H1 (cell line): ENCODE measurements around the gene TGFBR2. TPM values are rescaled to one million over a fixed set of nuclear protein-coding genes. Genes with fewer than 3 reads are reported as not detected.

Experiments used
- CTCF ChIA-PET: fragments of 300-600 bp; sonication (Branson Sonifier 250); formaldehyde crosslinking; loops from one replicate; lab custom pipeline; 2021; ENCODE audit not compliant: partially characterized antibody; lab: Charles Lee
- POLR2A ChIA-PET: fragments of 300-600 bp; sonication (Branson Sonifier 250); formaldehyde crosslinking; loops from one replicate; lab custom pipeline; 2021; ENCODE audit warnings: inconsistent platforms; ENCODE audit not compliant: partially characterized antibody; lab: Charles Lee
- DNase-seq, 2 experiments: peaks; one replicate each; pipeline versions ENCODE4 v3.0.0 to v3.0.0-alpha.2; 2010 to 2022; ENCODE audit warnings: low spot score in 2 of 2, low read depth in 1 of 2, mixed read lengths in 1 of 2
- FAIRE-seq: peaks from 2 replicates; lab custom pipeline; 2011; peaks lifted over from hg19 to GRCh38; lab: Jason Lieb, UNC
- H2AFZ ChIP-seq: 2 replicates; pipeline ENCODE4 v1.8.1; 2012; ENCODE audit warnings: low read length, inconsistent platforms
- H2AK5ac ChIP-seq: 2 replicates; pipeline ENCODE4 v1.6.1; 2013; ENCODE audit warnings: low read depth, low read length
- H2BK120ac ChIP-seq: replicated peaks from 2 replicates; pipeline ENCODE3; 2013; ENCODE audit warnings: low read depth, low read length, inconsistent platforms
- H2BK12ac ChIP-seq: 2 replicates; pipeline ENCODE4 v1.6.1; 2013; ENCODE audit warnings: low read depth, low read length
- H2BK15ac ChIP-seq: 2 replicates; pipeline ENCODE4 v1.6.1; 2013; ENCODE audit warnings: low read length
- H2BK20ac ChIP-seq: 2 replicates; pipeline ENCODE4 v1.6.1; 2013; ENCODE audit warnings: low read length
- H2BK5ac ChIP-seq: 2 replicates; pipeline ENCODE4 v1.6.1; 2013; ENCODE audit warnings: low read depth, low read length
- H3K14ac ChIP-seq: 2 replicates; pipeline ENCODE4 v1.6.1; 2013; ENCODE audit warnings: inconsistent platforms; ENCODE audit not compliant: insufficient read length
- H3K18ac ChIP-seq: 2 replicates; pipeline ENCODE4 v1.6.1; 2013; ENCODE audit warnings: low read length; ENCODE audit errors: extremely low read depth
- H3K23ac ChIP-seq: 2 replicates; pipeline ENCODE4 v1.6.1; 2013; ENCODE audit warnings: inconsistent platforms; ENCODE audit not compliant: insufficient read length
- H3K23me2 ChIP-seq: 2 replicates; pipeline ENCODE4 v1.6.1; 2013; ENCODE audit warnings: low read depth, low read length
- H3K27ac ChIP-seq: 2 replicates; pipeline ENCODE4 v1.6.1; 2011; ENCODE audit warnings: low read depth, low read length, inconsistent platforms
- H3K27me3 ChIP-seq, 4 experiments: replicated peaks in 1 of 4; 1 replicate in 1 of 4; 2 replicates in 3 of 4; pipeline versions ENCODE4 v1.6.1 to v1.8.1; 2011 to 2013; ENCODE audit warnings: low read length in 3 of 4, mild to moderate bottlenecking in 3 of 4, inconsistent platforms in 2 of 4, mixed read lengths in 2 of 4, moderate library complexity in 1 of 4; ENCODE audit not compliant: control insufficient read depth in 3 of 4, insufficient read depth in 3 of 4; ENCODE audit errors: extremely low read depth in 1 of 4
- H3K36me3 ChIP-seq, 4 experiments: 2 replicates each; pipeline versions ENCODE4 v1.6.1 to v1.8.1; 2011 to 2013; ENCODE audit warnings: mild to moderate bottlenecking in 4 of 4, low read length in 3 of 4, moderate library complexity in 2 of 4, control low read depth in 1 of 4, inconsistent platforms in 1 of 4; ENCODE audit not compliant: insufficient read depth in 4 of 4, control insufficient read depth in 2 of 4
- H3K4ac ChIP-seq: replicated peaks from 2 replicates; pipeline ENCODE3; 2013; ENCODE audit warnings: low read length, low read depth, mixed read lengths, inconsistent platforms; ENCODE audit not compliant: insufficient read length
- H3K4me1 ChIP-seq, 4 experiments: replicated peaks in 1 of 4; 1 replicate in 1 of 4; 2 replicates in 3 of 4; pipeline versions ENCODE4 v1.6.1 to v1.8.1; 2011 to 2013; ENCODE audit warnings: low read length in 3 of 4, inconsistent platforms in 2 of 4, mixed read lengths in 1 of 4; ENCODE audit not compliant: insufficient read depth in 4 of 4, control insufficient read depth in 3 of 4
- H3K4me2 ChIP-seq, 2 experiments: 2 replicates each; pipeline versions ENCODE4 v1.6.1 to v1.8.1; 2011 to 2013; ENCODE audit warnings: low read depth in 2 of 2, low read length in 2 of 2, control low read depth in 1 of 2, inconsistent platforms in 1 of 2, mild to moderate bottlenecking in 1 of 2; ENCODE audit not compliant: insufficient read depth in 1 of 2
- H3K4me3 ChIP-seq, 4 experiments: fragments of 200-600, 300-600 bp in 1 of 4; sonication (generic), shearing (Covaris generic), sonication (Bioruptor Twin) in 1 of 4; 2 replicates each; pipeline versions ENCODE4 v1.5.1 to v1.8.1; 2011 to 2016; ENCODE audit warnings: low read length in 4 of 4, low read depth in 3 of 4, control low read depth in 2 of 4, inconsistent platforms in 2 of 4, mild to moderate bottlenecking in 2 of 4, mixed read lengths in 1 of 4, moderate library complexity in 1 of 4; ENCODE audit not compliant: insufficient read depth in 2 of 4; ENCODE audit errors: extremely low read depth in 1 of 4
- H3K56ac ChIP-seq: replicated peaks from 2 replicates; pipeline ENCODE3; 2013; ENCODE audit warnings: low read depth, mild to moderate bottlenecking, mixed read lengths, low read length, inconsistent platforms; ENCODE audit not compliant: insufficient read length
- H3K79me1 ChIP-seq: 2 replicates; pipeline ENCODE4 v1.6.1; 2013; ENCODE audit warnings: low read depth, low read length, control low read depth
- H3K79me2 ChIP-seq, 2 experiments: 2 replicates each; pipeline versions ENCODE4 v1.6.1 to v1.8.1; 2012 to 2013; ENCODE audit warnings: low read length in 2 of 2, mild to moderate bottlenecking in 2 of 2, inconsistent platforms in 1 of 2; ENCODE audit not compliant: insufficient read depth in 2 of 2, control insufficient read depth in 1 of 2
- H3K9ac ChIP-seq, 4 experiments: replicated peaks in 1 of 4; 1 replicate in 1 of 4; 2 replicates in 3 of 4; pipeline versions ENCODE4 v1.6.1 to v1.8.1; 2011 to 2013; ENCODE audit warnings: low read depth in 3 of 4, low read length in 3 of 4, control low read depth in 2 of 4, mild to moderate bottlenecking in 2 of 4, moderate library complexity in 2 of 4, inconsistent platforms in 1 of 4; ENCODE audit errors: extremely low read depth in 1 of 4
- H3K9me3 ChIP-seq, 2 experiments: 2 replicates each; pipeline versions ENCODE4 v1.6.1 to v1.8.1; 2012 to 2013; ENCODE audit warnings: mild to moderate bottlenecking in 2 of 2, moderate library complexity in 2 of 2, control low read depth in 1 of 2, inconsistent platforms in 1 of 2, low read depth in 1 of 2, low read length in 1 of 2, mixed read lengths in 1 of 2; ENCODE audit not compliant: insufficient read depth in 2 of 2
- H4K20me1 ChIP-seq, 2 experiments: replicated peaks in 1 of 2; 2 replicates each; pipeline versions ENCODE3 to v1.8.1; 2011 to 2013; ENCODE audit warnings: inconsistent platforms in 2 of 2, low read length in 2 of 2, mild to moderate bottlenecking in 1 of 2; ENCODE audit not compliant: insufficient read depth in 2 of 2, control insufficient read depth in 1 of 2
- H4K5ac ChIP-seq: 2 replicates; pipeline ENCODE4 v1.6.1; 2013; ENCODE audit warnings: low read length, low read depth, mixed read lengths, inconsistent platforms; ENCODE audit not compliant: insufficient read length
- H4K8ac ChIP-seq: 2 replicates; pipeline ENCODE4 v1.8.0; 2013; ENCODE audit warnings: mild to moderate bottlenecking, moderate library complexity, low read length, inconsistent platforms; ENCODE audit not compliant: insufficient read depth; ENCODE audit errors: extremely low read depth
- H4K91ac ChIP-seq: replicated peaks from 2 replicates; pipeline ENCODE3; 2013; ENCODE audit warnings: low read length, mixed read lengths, inconsistent platforms; ENCODE audit not compliant: insufficient read length
- ATF3 ChIP-seq: IDR thresholded peaks from 2 replicates; pipeline ENCODE4 v1.6.1; 2011; ENCODE audit warnings: low read depth, mild to moderate bottlenecking, low read length; ENCODE audit not compliant: insufficient read depth
- CREB1 ChIP-seq: IDR thresholded peaks from 2 replicates; pipeline ENCODE4 v1.6.1; 2012; ENCODE audit warnings: inconsistent platforms
- EZH2 ChIP-seq: fragments of 200-600 bp; sonication (generic); IDR thresholded peaks from 2 replicates; pipeline ENCODE4 v1.7.1; 2012; ENCODE audit warnings: low read depth, mild to moderate bottlenecking, moderate library complexity, low read length, inconsistent platforms; ENCODE audit not compliant: severe bottlenecking
- GTF2F1 ChIP-seq: IDR thresholded peaks from 2 replicates; pipeline ENCODE4 v1.6.1; 2012; ENCODE audit warnings: low read depth, low read length, improper control_type of control experiment, borderline replicate concordance
- HDAC6 ChIP-seq: IDR thresholded peaks from one replicate; pipeline ENCODE4 v1.7.1; 2012; ENCODE audit warnings: low read depth, mild to moderate bottlenecking, inconsistent platforms, low read length, moderate library complexity
- MAFK ChIP-seq: IDR thresholded peaks from 2 replicates; pipeline ENCODE4 v1.6.1; 2012; ENCODE audit warnings: low read depth, mild to moderate bottlenecking, improper control_type of control experiment, low read length
- RXRA ChIP-seq: IDR thresholded peaks from 2 replicates; pipeline ENCODE4 v1.6.1; 2011; ENCODE audit warnings: low read depth, mild to moderate bottlenecking, low read length, moderate library complexity; ENCODE audit not compliant: insufficient read depth
- SP2 ChIP-seq: IDR thresholded peaks from 2 replicates; pipeline ENCODE4 v1.6.1; 2012; ENCODE audit warnings: mild to moderate bottlenecking, low read length, inconsistent platforms
- TAF7 ChIP-seq: optimal IDR thresholded peaks from 2 replicates; pipeline ENCODE3; 2011; ENCODE audit warnings: low read depth, mild to moderate bottlenecking, inconsistent platforms, low read length, moderate library complexity, borderline replicate concordance
- YY1 ChIP-seq: IDR thresholded peaks from 2 replicates; pipeline ENCODE4 v1.6.1; 2011; ENCODE audit warnings: low read depth, mild to moderate bottlenecking, low read length
- ZNF274 ChIP-seq: IDR thresholded peaks from 2 replicates; pipeline ENCODE4 v1.7.0; 2012; ENCODE audit warnings: low read length, borderline replicate concordance; ENCODE audit errors: extremely low read depth
- WGBS, 2 experiments: shearing (Covaris generic) in 1 of 2; methylation state at CpG; one replicate each; pipeline versions ENCODE4 v1.1.6 to v1.1.7; 2013 to 2015; ENCODE audit warnings: low lambda C conversion rate in 2 of 2, mixed read lengths in 2 of 2, inconsistent platforms in 1 of 2, low coverage in 1 of 2, missing lambda C conversion rate in 1 of 2; ENCODE audit not compliant: insufficient replicate concordance in 2 of 2, insufficient coverage in 1 of 2, insufficient read length in 1 of 2; ENCODE audit errors: extremely low coverage in 1 of 2, missing lambda C conversion rate in 1 of 2; 5-methylcytosine and 5-hydroxymethylcytosine counted together
- polyA plus RNA-seq, 7 experiments: library from polyadenylated mRNA; depleted of rRNA in 3 of 7; stranded (reverse) in 5 of 7; unstranded in 2 of 7; fragments of >200 nt in 5 of 7; fragments of 200-250 nt in 2 of 7; gene quantifications; 1 replicate in 5 of 7; 2 replicates in 1 of 7; 4 replicates in 1 of 7; pipeline versions ENCODE4 v1.2.1 to v1.2.3, GENCODE V29; 2011 to 2013; ENCODE audit warnings: missing spikeins in 2 of 7, mixed read lengths in 2 of 7
- total RNA-seq: library from RNA; stranded (reverse); fragmentation: NEBNext Ultra II Directional; extraction: Animal tissue kit (Norgen Biotek cat#: 25700); gene quantifications from 2 replicates; pipeline ENCODE4 v1.2.1, GENCODE V29; 2021

The TGFBR2 gene
- total and polyA plus RNA-seq, 2 of the 8 experiments (the other 6 are each of a cell fraction or from before 2014, with no cell fraction given): 4.2 to 7.4 TPM

- Histone ChIP-seq H3K79me1 (no peaks in the 10 kb centered on the region; the same call in 1 of the 2 replicates), H3K36me3 (peaks cover 0 to 6% (median under 1%) of the 10 kb centered on the region in 4 experiments; a peak in 4 of 8 replicates), H3K79me2 (no peaks in the 10 kb centered on the region), H3K9me3 (no peaks in the 10 kb centered on the region), H2BK5ac (no peak overlapping the region), H3K23ac (no peak overlapping the region), H3K4me3 (no peak overlapping the region), H2BK120ac (no peak overlapping the region), H3K4me1 (peaks cover 0 to 19% (median 9%) of the 10 kb centered on the region in 4 experiments; a peak in 4 of 7 replicates), H3K4me2 (no peak overlapping the region), H4K20me1 (no peaks in the 10 kb centered on the region), H3K23me2 (no peaks in the 10 kb centered on the region), H2BK12ac (no peak overlapping the region), H2BK20ac (no peak overlapping the region), H3K14ac (no peak overlapping the region), H2BK15ac (no peak overlapping the region), H4K8ac (no peak overlapping the region), H3K9ac (no peak overlapping the region), H3K56ac (no peak overlapping the region), H3K27me3 (no peaks in the 10 kb centered on the region), H2AK5ac (no peak overlapping the region), H3K4ac (no peak overlapping the region), H4K5ac (no peak overlapping the region), H3K27ac (no peak overlapping the region), H2AFZ (no peak overlapping the region), H4K91ac (no peak overlapping the region), H3K18ac (no peak overlapping the region)
- TF ChIP-seq GTF2F1: no peak
- no peak for TF ChIP-seq SP2
- no peak for TF ChIP-seq TAF7
- no peak for TF ChIP-seq EZH2
- TF ChIP-seq ZNF274: no peak
- TF ChIP-seq RXRA: no peak
- no peak for TF ChIP-seq HDAC6
- no peak for TF ChIP-seq CREB1
- TF ChIP-seq ATF3: no peak
- TF ChIP-seq YY1: no peak
- no peak for TF ChIP-seq MAFK
- DNase-seq (no peak), FAIRE-seq (no peak)
- CTCF ChIA-PET: no interaction called here
- 93% methylated on average over 2 of the region's 2 CpGs; no CpG with 5 or more reads in 1 of the 2 experiments for WGBS, 2 experiments
- POLR2A ChIA-PET: no interaction called here
Measured at GRCh38 chr3:30661098-30661873, 54.9 kb downstream of the TGFBR2 start.
